Calu3 (cell line): ENCODE data around the gene USP20. TPM values are rescaled to one million over a fixed set of nuclear protein-coding genes. Genes with fewer than 3 reads are reported as not detected.

Source experiments
- BruUV-seq: library from RNA; stranded (reverse); fragments of 400-500 nt; replicated peaks from 2 replicates; lab custom pipeline; 2021; lab: Mats Ljungman, UMichigan
- CTCF ChIA-PET: fragments of 300-600 bp; sonication (Branson Sonifier 250); formaldehyde crosslinking; loops from one replicate; lab custom pipeline; 2022; ENCODE audit warnings: antibody characterized with exemption; lab: Charles Lee
- DNase-seq: peaks from one replicate; pipeline ENCODE4 v3.0.0; 2022
- H3K27ac Mint-ChIP-seq: one replicate; pipeline ENCODE4 v1.8.0; 2022; ENCODE audit warnings: mixed read lengths; ENCODE audit not compliant: unreplicated experiment
- H3K27me3 Mint-ChIP-seq: one replicate; pipeline ENCODE4 v1.8.0; 2022; ENCODE audit warnings: mixed read lengths; ENCODE audit not compliant: unreplicated experiment
- H3K36me3 Mint-ChIP-seq: one replicate; pipeline ENCODE4 v1.8.0; 2022; ENCODE audit warnings: mild to moderate bottlenecking, moderate library complexity, mixed read lengths; ENCODE audit not compliant: insufficient read depth, unreplicated experiment
- H3K4me1 Mint-ChIP-seq: one replicate; pipeline ENCODE4 v1.8.0; 2022; ENCODE audit warnings: mild to moderate bottlenecking, low read depth, mixed read lengths; ENCODE audit not compliant: unreplicated experiment
- H3K4me3 Mint-ChIP-seq: one replicate; pipeline ENCODE4 v1.8.0; 2022; ENCODE audit warnings: mild to moderate bottlenecking, low read depth, moderate library complexity, mixed read lengths; ENCODE audit not compliant: unreplicated experiment
- H3K9me3 Mint-ChIP-seq: one replicate; pipeline ENCODE4 v1.8.0; 2022; ENCODE audit warnings: low read depth, mixed read lengths; ENCODE audit not compliant: unreplicated experiment
- CTCF ChIP-seq: fragments of 200-600 bp; IDR thresholded peaks from one replicate; pipeline ENCODE4 v1.8.0; 2022; ENCODE audit warnings: antibody characterized with exemption; ENCODE audit not compliant: unreplicated experiment
- intact Hi-C: fragments of 100-400 bp; cut with micrococcal nuclease; formaldehyde crosslinking; loops from one replicate; pipeline ENCODE4 v1.10.0; 2022; ENCODE audit not compliant: unreplicated experiment
- total RNA-seq: library from RNA; stranded (reverse); gene quantifications from 2 replicates; pipeline ENCODE4 v1.2.3, GENCODE V29; 2022

The USP20 gene
- total RNA-seq, 1 experiment from 2014 or later: 14.9 TPM

GRCh38 chr9:129875181-129875611 is 39.9 kb downstream of the USP20 start:
- H3K27me3 Mint-ChIP-seq: no peaks in the 10 kb centered on the region
- no peaks in the 10 kb centered on the region for H3K9me3 Mint-ChIP-seq
- intact Hi-C loops: no loop called here
- no peak overlapping the region for H3K27ac Mint-ChIP-seq
- no peaks in the 10 kb centered on the region for H3K36me3 Mint-ChIP-seq
- no peak overlapping the region for H3K4me3 Mint-ChIP-seq
- CTCF ChIA-PET: no interaction called here
- no peak for TF ChIP-seq CTCF
- no peaks in the 10 kb centered on the region for H3K4me1 Mint-ChIP-seq
- no peak for DNase-seq
- no TSS peak for BruUV-seq

GRCh38 chr9:129875687-129876395 is 40.6 kb downstream of the USP20 start:
- Mint-ChIP-seq H3K27ac (no peak overlapping the region), H3K36me3 (no peaks in the 10 kb centered on the region), H3K9me3 (no peaks in the 10 kb centered on the region), H3K4me1 (no peaks in the 10 kb centered on the region), H3K27me3 (no peaks in the 10 kb centered on the region), H3K4me3 (no peak overlapping the region)
- BruUV-seq: no TSS peak
- DNase-seq: no peak
- CTCF ChIA-PET: interaction anchor here (0.7 kb wide), 1 partner anchor 250 kb away, joined by 5 read pairs; no protein-coding TSS in a partner anchor
- intact Hi-C loops: no loop called here
- no peak for TF ChIP-seq CTCF

DNA sequence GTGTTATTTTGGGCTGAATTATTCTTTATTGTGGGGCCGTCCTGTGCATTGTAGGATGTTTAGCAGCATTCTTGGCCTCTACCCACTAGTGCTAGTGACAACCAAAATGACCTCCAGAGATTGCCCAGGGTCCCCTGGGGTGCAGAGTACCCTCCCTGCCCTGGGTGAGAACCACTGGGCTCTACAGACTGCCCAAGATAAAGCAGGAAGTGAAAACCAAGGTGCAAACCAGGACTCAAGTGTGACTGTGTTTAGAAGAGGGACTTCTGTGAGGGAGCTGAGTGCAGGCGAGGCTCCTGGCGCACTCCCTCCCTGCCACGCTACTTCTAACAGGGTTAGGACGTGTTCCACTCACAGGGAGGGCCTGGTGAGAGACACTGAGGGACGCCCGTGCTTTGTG is 41.6 kb downstream of the USP20 start:
- intact Hi-C loops: no loop called here

GRCh38 chr9:129878291-129878690 is 43.0 kb downstream of the USP20 start:
- no peaks in the 10 kb centered on the region for H3K27me3 Mint-ChIP-seq
- no peaks in the 10 kb centered on the region for H3K36me3 Mint-ChIP-seq
- no TSS peak for BruUV-seq
- H3K9me3 Mint-ChIP-seq: no peaks in the 10 kb centered on the region
- no peak for TF ChIP-seq CTCF
- CTCF ChIA-PET: no interaction called here
- H3K27ac Mint-ChIP-seq: no peak overlapping the region
- DNase-seq: no peak
- no peaks in the 10 kb centered on the region for H3K4me1 Mint-ChIP-seq
- intact Hi-C loops: no loop called here
- no peak overlapping the region for H3K4me3 Mint-ChIP-seq

More for the DNA sequence above, 41.6 kb downstream of the USP20 start:
- Mint-ChIP-seq H3K9me3 (no peaks in the 10 kb centered on the region), H3K4me3 (no peak overlapping the region), H3K27ac (no peak overlapping the region), H3K27me3 (no peaks in the 10 kb centered on the region), H3K4me1 (no peaks in the 10 kb centered on the region), H3K36me3 (no peaks in the 10 kb centered on the region)
- BruUV-seq: no TSS peak
- CTCF ChIA-PET: no interaction called here
- TF ChIP-seq CTCF: no peak
- DNase-seq: no peak
